HepG2 (cell line): ENCODE results near the gene PSMB11. TPM values are rescaled to one million over a fixed set of nuclear protein-coding genes. Genes with fewer than 3 reads are reported as not detected.

Source experiments
- ATF5 ChIP-seq: sonication (generic); formaldehyde crosslinking; IDR thresholded peaks from 2 replicates; pipeline ENCODE4 v1.4.0; 2020; ENCODE audit warnings: mild to moderate bottlenecking, low read depth, missing genetic modification reagents
- ATM ChIP-seq: fragments of 450-650 bp; IDR thresholded peaks from 2 replicates; pipeline ENCODE4 v1.7.1; 2017; ENCODE audit warnings: mild to moderate bottlenecking, borderline replicate concordance
- HOMEZ ChIP-seq: IDR thresholded peaks from 2 replicates; pipeline ENCODE4 v1.6.1; 2016; ENCODE audit warnings: low read depth
- HOXA9 ChIP-seq: sonication (generic); formaldehyde crosslinking; IDR thresholded peaks from 2 replicates; pipeline ENCODE4 v1.8.1; 2022; ENCODE audit warnings: missing genetic modification reagents, mild to moderate bottlenecking, moderate library complexity, borderline replicate concordance
- NCOA2 ChIP-seq: sonication (generic); formaldehyde crosslinking; IDR thresholded peaks from 2 replicates; pipeline ENCODE4 v1.8.0; 2022; ENCODE audit warnings: inconsistent platforms
- NFE2L2 ChIP-seq: fragments of 150-350 bp; IDR thresholded peaks from 2 replicates; pipeline ENCODE4 v1.6.1; 2014; ENCODE audit warnings: low read length
- RFX5 ChIP-seq: IDR thresholded peaks from 2 replicates; pipeline ENCODE4 v1.6.1; 2011; ENCODE audit warnings: low read depth, low read length, improper control_type of control experiment
- SATB2 ChIP-seq: sonication (generic); formaldehyde crosslinking; IDR thresholded peaks from 2 replicates; pipeline ENCODE4 v1.5.0; 2020; ENCODE audit warnings: missing genetic modification reagents
- SCMH1 ChIP-seq: sonication (generic); formaldehyde crosslinking; IDR thresholded peaks from 2 replicates; pipeline ENCODE4 v1.9.0; 2021; ENCODE audit warnings: missing genetic modification reagents, mild to moderate bottlenecking, borderline replicate concordance
- SUZ12 ChIP-seq: fragments of 150-350 bp; IDR thresholded peaks from 2 replicates; pipeline ENCODE4 v1.6.1; 2014; ENCODE audit warnings: low read depth, low read length
- TBX2 ChIP-seq: sonication (generic); formaldehyde crosslinking; IDR thresholded peaks from 2 replicates; pipeline ENCODE4 v1.5.0; 2020; ENCODE audit warnings: missing genetic modification reagents, mild to moderate bottlenecking, borderline replicate concordance
- ZNF234 ChIP-seq: sonication (generic); formaldehyde crosslinking; conservative IDR thresholded peaks from 2 replicates; pipeline ENCODE4 v1.5.1; 2020; ENCODE audit warnings: mild to moderate bottlenecking, missing genetic modification reagents
- ZNF264 ChIP-seq: sonication (generic); formaldehyde crosslinking; IDR thresholded peaks from 2 replicates; pipeline ENCODE4 v1.4.0; 2020; ENCODE audit warnings: missing genetic modification reagents
- ZNF382 ChIP-seq: sonication (generic); formaldehyde crosslinking; IDR thresholded peaks from 2 replicates; pipeline ENCODE4 v1.5.0; 2020; ENCODE audit warnings: missing genetic modification reagents, mild to moderate bottlenecking, borderline replicate concordance
- ZNF441 ChIP-seq: sonication (generic); formaldehyde crosslinking; IDR thresholded peaks from 2 replicates; pipeline ENCODE4 v1.7.0; 2021; ENCODE audit warnings: missing genetic modification reagents, borderline replicate concordance
- ZNF460 ChIP-seq: sonication (generic); formaldehyde crosslinking; IDR thresholded peaks from 2 replicates; pipeline ENCODE4 v1.5.1; 2020; ENCODE audit warnings: missing genetic modification reagents, mild to moderate bottlenecking, borderline replicate concordance
- ZNF512 ChIP-seq: sonication (generic); formaldehyde crosslinking; IDR thresholded peaks from 2 replicates; pipeline ENCODE4 v1.4.0; 2020; ENCODE audit warnings: mild to moderate bottlenecking, missing genetic modification reagents
- ZNF780A ChIP-seq: sonication (generic); formaldehyde crosslinking; IDR thresholded peaks from 2 replicates; pipeline ENCODE4 v1.8.0; 2022; ENCODE audit warnings: mild to moderate bottlenecking, missing genetic modification reagents, moderate library complexity
- polyA plus RNA-seq, 8 experiments: library from polyadenylated mRNA; depleted of rRNA in 3 of 8; stranded (reverse) in 7 of 8; unstranded in 1 of 8; fragments of >200 nt; fragmentation: Illumina TruSeq in 4 of 8; extraction: Trizol in 4 of 8; gene quantifications; 2 replicates each; pipeline versions ENCODE4 v1.2.1 to v1.2.3, GENCODE V29; 2011 to 2016; ENCODE audit warnings: low read depth in 4 of 8, missing spikeins in 1 of 8, mixed read lengths in 1 of 8; ENCODE audit not compliant: insufficient read depth in 1 of 8
- total RNA-seq, 5 experiments: library from RNA; depleted of rRNA; stranded (reverse); fragments of >200 nt; fragmentation: Illumina TruSeq; extraction: Trizol; gene quantifications; 2 replicates each; pipeline ENCODE4 v1.2.3, GENCODE V29; 2016; ENCODE audit warnings: low read depth in 1 of 5
- TF ChIP-seq, protein P1 (sequence below), 2 experiments: sonication (generic) in 1 of 2; formaldehyde crosslinking in 1 of 2; IDR thresholded peaks; 2 replicates each; pipeline versions ENCODE4 v1.4.0 to v1.6.1; 2016 to 2020; ENCODE audit warnings: borderline replicate concordance in 1 of 2, low read depth in 1 of 2, mild to moderate bottlenecking in 1 of 2, missing genetic modification reagents in 1 of 2
- TF ChIP-seq, protein P2 (sequence below): sonication (generic); formaldehyde crosslinking; IDR thresholded peaks from 2 replicates; pipeline ENCODE4 v1.8.0; 2022; ENCODE audit warnings: missing genetic modification reagents, low read depth, mild to moderate bottlenecking, borderline replicate concordance

PSMB11 gene
- total and polyA plus RNA-seq, 2 of the 13 experiments (the other 11 are each of a cell fraction or from before 2014, with no cell fraction given), result not detected

DNA sequence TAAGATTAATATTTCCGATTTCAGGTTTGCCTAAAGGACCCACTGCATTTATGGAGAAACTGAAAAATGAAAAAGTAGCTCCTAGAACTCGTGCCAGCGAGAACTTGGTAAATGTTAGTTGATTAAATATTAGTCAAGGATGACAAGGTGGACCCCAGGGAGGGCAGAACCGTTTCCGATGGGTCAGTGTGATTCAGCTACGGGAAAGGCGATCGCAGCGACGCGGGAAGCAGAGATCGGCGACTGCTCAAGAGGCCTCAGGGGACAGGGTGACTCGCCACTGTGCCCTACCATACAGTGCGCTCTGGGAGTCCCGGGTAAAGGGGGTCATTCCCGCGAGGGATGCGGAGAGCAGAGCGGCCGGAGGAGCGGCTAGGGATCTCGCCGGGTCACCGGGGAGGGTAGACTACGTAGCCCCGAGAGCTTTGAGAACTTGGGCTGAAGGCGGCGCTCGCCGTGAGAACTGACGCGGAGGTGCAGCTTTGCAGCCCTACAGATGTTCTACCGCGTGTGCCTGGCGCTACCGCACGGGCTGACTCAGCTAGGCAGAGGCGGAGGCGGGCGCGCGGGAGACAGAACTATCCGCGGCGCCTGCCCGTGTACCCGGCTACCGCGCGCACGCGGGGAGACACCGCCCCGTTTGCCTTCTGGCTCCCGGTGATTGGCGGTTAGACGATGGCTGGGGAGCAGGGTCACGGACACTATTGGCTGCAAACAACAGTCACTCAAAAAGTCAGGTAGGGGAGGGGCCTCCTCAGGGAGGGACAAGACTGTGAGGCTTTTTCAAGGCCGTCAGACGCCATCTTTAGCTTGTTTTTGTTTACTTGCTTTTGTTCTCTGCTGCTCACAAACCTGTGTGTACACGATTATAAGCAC lies 35.2 kb upstream of the PSMB11 start (continued):
- TF ChIP-seq, protein P1, sequence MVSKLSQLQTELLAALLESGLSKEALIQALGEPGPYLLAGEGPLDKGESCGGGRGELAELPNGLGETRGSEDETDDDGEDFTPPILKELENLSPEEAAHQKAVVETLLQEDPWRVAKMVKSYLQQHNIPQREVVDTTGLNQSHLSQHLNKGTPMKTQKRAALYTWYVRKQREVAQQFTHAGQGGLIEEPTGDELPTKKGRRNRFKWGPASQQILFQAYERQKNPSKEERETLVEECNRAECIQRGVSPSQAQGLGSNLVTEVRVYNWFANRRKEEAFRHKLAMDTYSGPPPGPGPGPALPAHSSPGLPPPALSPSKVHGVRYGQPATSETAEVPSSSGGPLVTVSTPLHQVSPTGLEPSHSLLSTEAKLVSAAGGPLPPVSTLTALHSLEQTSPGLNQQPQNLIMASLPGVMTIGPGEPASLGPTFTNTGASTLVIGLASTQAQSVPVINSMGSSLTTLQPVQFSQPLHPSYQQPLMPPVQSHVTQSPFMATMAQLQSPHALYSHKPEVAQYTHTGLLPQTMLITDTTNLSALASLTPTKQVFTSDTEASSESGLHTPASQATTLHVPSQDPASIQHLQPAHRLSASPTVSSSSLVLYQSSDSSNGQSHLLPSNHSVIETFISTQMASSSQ (IDR thresholded peaks at IDR 0.05; ENCODE audit: low read depth), result peak; percentile 60
- TF ChIP-seq, protein P1 (CRISPR knock-in tag; IDR thresholded peaks at IDR 0.05; ENCODE audit: borderline replicate concordance), result peak; percentile 90
- TF ChIP-seq ZNF382 (CRISPR knock-in tag) (no peak), ZNF234 (CRISPR knock-in tag) (peak; percentile 98), ZNF460 (CRISPR knock-in tag) (peak; percentile 26; the same call in 1 of the 2 replicates), NCOA2 (CRISPR knock-in tag) (peak; percentile 83), SUZ12 (no peak), NFE2L2 (peak; percentile 12; the same call in 1 of the 2 replicates), ATM (no peak), HOXA9 (CRISPR knock-in tag) (peak; percentile 98), ZNF441 (peak; percentile 96), ATF5 (peak; percentile 97), ZNF780A (CRISPR knock-in tag) (peak; percentile 99), RFX5 (peak; percentile 56), SATB2 (CRISPR knock-in tag) (peak; percentile 91; the same call in 1 of the 2 replicates), TBX2 (CRISPR knock-in tag) (peak; percentile 99), SCMH1 (CRISPR knock-in tag) (no peak), HOMEZ (peak; percentile 86), ZNF512 (CRISPR knock-in tag) (peak; percentile 46; the same call in 1 of the 2 replicates), ZNF264 (peak; percentile 90)
- TF ChIP-seq, protein P2, sequence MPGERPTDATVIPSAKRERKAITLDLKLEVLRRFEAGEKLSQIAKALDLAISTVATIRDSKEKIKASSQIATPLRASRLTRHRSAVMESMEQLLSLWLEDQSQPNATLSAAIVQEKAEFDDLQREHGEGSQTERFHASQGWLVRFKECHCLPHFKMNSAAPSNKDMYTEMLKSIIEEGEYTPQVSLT (CRISPR knock-in tag), result peak; percentile 98; the same call in 1 of the 2 replicates
